ENCODE measurements around the gene CDK6. TPM values are rescaled to one million over a fixed set of nuclear protein-coding genes. Genes with fewer than 3 reads are reported as not detected.
A peak's percentile ranks its signal among the peaks of the same experiment; 100 is the strongest.

The CDK6 gene
- total RNA-seq, 1 experiment from 2014 or later, result 124 TPM

- BruUV-seq (replicated peaks), result no TSS peak
- Mint-ChIP-seq H3K4me3 (ENCODE audit: unreplicated experiment) (no peak overlapping the region), H3K4me1 (ENCODE audit: insufficient read depth, unreplicated experiment) (peaks cover 17% of the 10 kb centered on the region), H3K36me3 (ENCODE audit: insufficient read depth, unreplicated experiment) (no peaks in the 10 kb centered on the region), H3K27me3 (ENCODE audit: insufficient read depth, unreplicated experiment) (no peaks in the 10 kb centered on the region), H3K9me3 (ENCODE audit: unreplicated experiment) (peaks cover 19% of the 10 kb centered on the region), H3K27ac (ENCODE audit: low read depth, unreplicated experiment) (peak overlapping the region; percentile 14)
- TF ChIP-seq CTCF (IDR thresholded peaks at IDR 0.05; ENCODE audit: unreplicated experiment), result no peak
- intact Hi-C loops (cut with micrococcal nuclease), result no loop called here
- CTCF ChIA-PET, result interaction anchor here (1.6 kb wide), 1 partner anchor 14 kb away, joined by 4 read pairs; no protein-coding TSS in a partner anchor
- peak; percentile 63 for DNase-seq (ENCODE audit: unreplicated experiment)
- POLR2A ChIA-PET, result no interaction called here
Observed at GRCh38 chr7:92875719-92876118, 39.3 kb upstream of the CDK6 start.

- no peak for TF ChIP-seq CTCF (IDR thresholded peaks at IDR 0.05; ENCODE audit: unreplicated experiment)
- no peak for DNase-seq (ENCODE audit: unreplicated experiment)
- no peaks in the 10 kb centered on the region for H3K36me3 Mint-ChIP-seq (ENCODE audit: insufficient read depth, unreplicated experiment)
- intact Hi-C loops (cut with micrococcal nuclease), result no loop called here
- H3K4me1 Mint-ChIP-seq (ENCODE audit: insufficient read depth, unreplicated experiment), result peaks cover 17% of the 10 kb centered on the region
- no peak overlapping the region for H3K4me3 Mint-ChIP-seq (ENCODE audit: unreplicated experiment)
- no peaks in the 10 kb centered on the region for H3K27me3 Mint-ChIP-seq (ENCODE audit: insufficient read depth, unreplicated experiment)
- no TSS peak for BruUV-seq (replicated peaks)
- H3K9me3 Mint-ChIP-seq (ENCODE audit: unreplicated experiment), result peaks cover 19% of the 10 kb centered on the region
- ChIA-PET POLR2A (no interaction called here), CTCF (interaction anchor here (0.5 to 1.6 kb wide), 3 partner anchors 12 to 50 kb away, joined by 3 to 4 read pairs (median 4); no protein-coding TSS in a partner anchor)
- H3K27ac Mint-ChIP-seq (ENCODE audit: low read depth, unreplicated experiment), result no peak overlapping the region
Observed at GRCh38 chr7:92875173-92875572, 38.8 kb upstream of the CDK6 start.

GRCh38 chr7:92874567-92874966 lies 38.2 kb upstream of the CDK6 start:
- Mint-ChIP-seq H3K27me3 (ENCODE audit: insufficient read depth, unreplicated experiment) (no peaks in the 10 kb centered on the region), H3K4me1 (ENCODE audit: insufficient read depth, unreplicated experiment) (peaks cover 17% of the 10 kb centered on the region), H3K36me3 (ENCODE audit: insufficient read depth, unreplicated experiment) (no peaks in the 10 kb centered on the region), H3K4me3 (ENCODE audit: unreplicated experiment) (no peak overlapping the region), H3K9me3 (ENCODE audit: unreplicated experiment) (peaks cover 16% of the 10 kb centered on the region), H3K27ac (ENCODE audit: low read depth, unreplicated experiment) (no peak overlapping the region)
- intact Hi-C loops (cut with micrococcal nuclease), result no loop called here
- TF ChIP-seq CTCF (IDR thresholded peaks at IDR 0.05; ENCODE audit: unreplicated experiment), result no peak
- BruUV-seq (replicated peaks), result no TSS peak
- DNase-seq (ENCODE audit: unreplicated experiment), result no peak
- ChIA-PET CTCF (interaction anchor here (1.0 to 1.6 kb wide), 2 partner anchors 13 kb away, joined by 3 to 4 read pairs; no protein-coding TSS in a partner anchor), POLR2A (interaction anchor here (1.2 to 1.5 kb wide), 2 partner anchors 37 to 44 kb away, joined by 3 to 4 read pairs; no protein-coding TSS in a partner anchor)

- DNase-seq (ENCODE audit: unreplicated experiment), result no peak
- H3K4me1 Mint-ChIP-seq (ENCODE audit: insufficient read depth, unreplicated experiment), result peaks cover 17% of the 10 kb centered on the region
- no TSS peak for BruUV-seq (replicated peaks)
- ChIA-PET POLR2A (interaction anchor here (0.7 to 1.5 kb wide), 4 partner anchors 36 to 45 kb away, joined by 3 to 4 read pairs (median 3); no protein-coding TSS in a partner anchor), CTCF (interaction anchor here (0.7 kb wide), 1 partner anchor 270 kb away, joined by 4 read pairs; no protein-coding TSS in a partner anchor)
- no peak for TF ChIP-seq CTCF (IDR thresholded peaks at IDR 0.05; ENCODE audit: unreplicated experiment)
- intact Hi-C loops (cut with micrococcal nuclease), result no loop called here
- no peak overlapping the region for H3K4me3 Mint-ChIP-seq (ENCODE audit: unreplicated experiment)
- H3K27ac Mint-ChIP-seq (ENCODE audit: low read depth, unreplicated experiment), result no peak overlapping the region
- no peaks in the 10 kb centered on the region for H3K27me3 Mint-ChIP-seq (ENCODE audit: insufficient read depth, unreplicated experiment)
- H3K36me3 Mint-ChIP-seq (ENCODE audit: insufficient read depth, unreplicated experiment), result no peaks in the 10 kb centered on the region
- peaks cover 15% of the 10 kb centered on the region for H3K9me3 Mint-ChIP-seq (ENCODE audit: unreplicated experiment)
Observed at GRCh38 chr7:92873776-92874175, 37.4 kb upstream of the CDK6 start.
